ENCODE results near the gene JMJD6. TPM values are rescaled to one million over a fixed set of nuclear protein-coding genes. Genes with fewer than 3 reads are reported as not detected.

The JMJD6 gene
- total and polyA plus RNA-seq, 9 of the 15 experiments (the other 6 are each of a cell fraction or from before 2014, with no cell fraction given), result 2.5 to 52.3 (median 36.3) TPM

GRCh38 chr17:76736349-76737081, 10.1 kb upstream of the JMJD6 start (continued):
- TF ChIP-seq CBX1 (IDR thresholded peaks at IDR 0.05; ENCODE audit: low read depth) (peak; percentile 74; the same call in 1 of the 2 replicates), ZNF318 (IDR thresholded peaks at IDR 0.05; ENCODE audit: borderline replicate concordance in 1 of 2, low read depth in 1 of 2) (no peak), SMARCB1 (IDR thresholded peaks at IDR 0.05; ENCODE audit: insufficient read length, low read depth) (no peak), RFX7 (CRISPR knock-in tag; IDR thresholded peaks at IDR 0.05) (no peak), C11orf30 (IDR thresholded peaks at IDR 0.05; ENCODE audit: low read depth) (no peak), HMG20A (CRISPR knock-in tag; conservative IDR thresholded peaks at IDR 0.05) (no peak), TCF7L2 (IDR thresholded peaks at IDR 0.05; ENCODE audit: low read depth, low read length) (no peak), ZC3H4 (CRISPR knock-in tag; IDR thresholded peaks at IDR 0.05; ENCODE audit: borderline replicate concordance) (peak; percentile 99), ELF1 (tag; IDR thresholded peaks at IDR 0.05) (no peak), PCBP1 (IDR thresholded peaks at IDR 0.05; ENCODE audit: low read depth, low read length, poor library complexity, severe bottlenecking) (peak; percentile 63), ATF1 (CRISPR knock-in tag; IDR thresholded peaks at IDR 0.05) (no peak), ATF1 (tag; IDR thresholded peaks at IDR 0.05) (no peak), RB1 (IDR thresholded peaks at IDR 0.05; ENCODE audit: low read depth) (peak; percentile 93), MED1 (CRISPR knock-in tag; IDR thresholded peaks at IDR 0.05; ENCODE audit: borderline replicate concordance) (peak; percentile 73), SMAD2 (IDR thresholded peaks at IDR 0.05; ENCODE audit: low read depth, low read length) (no peak), EZH2 (IDR thresholded peaks at IDR 0.05; ENCODE audit: borderline replicate concordance, low read depth, low read length) (no peak), NR2F6 (CRISPR knock-in tag; IDR thresholded peaks at IDR 0.05) (no peak), PPARD (CRISPR knock-in tag; IDR thresholded peaks at IDR 0.05) (no peak)
- TF ChIP-seq, protein P1, sequence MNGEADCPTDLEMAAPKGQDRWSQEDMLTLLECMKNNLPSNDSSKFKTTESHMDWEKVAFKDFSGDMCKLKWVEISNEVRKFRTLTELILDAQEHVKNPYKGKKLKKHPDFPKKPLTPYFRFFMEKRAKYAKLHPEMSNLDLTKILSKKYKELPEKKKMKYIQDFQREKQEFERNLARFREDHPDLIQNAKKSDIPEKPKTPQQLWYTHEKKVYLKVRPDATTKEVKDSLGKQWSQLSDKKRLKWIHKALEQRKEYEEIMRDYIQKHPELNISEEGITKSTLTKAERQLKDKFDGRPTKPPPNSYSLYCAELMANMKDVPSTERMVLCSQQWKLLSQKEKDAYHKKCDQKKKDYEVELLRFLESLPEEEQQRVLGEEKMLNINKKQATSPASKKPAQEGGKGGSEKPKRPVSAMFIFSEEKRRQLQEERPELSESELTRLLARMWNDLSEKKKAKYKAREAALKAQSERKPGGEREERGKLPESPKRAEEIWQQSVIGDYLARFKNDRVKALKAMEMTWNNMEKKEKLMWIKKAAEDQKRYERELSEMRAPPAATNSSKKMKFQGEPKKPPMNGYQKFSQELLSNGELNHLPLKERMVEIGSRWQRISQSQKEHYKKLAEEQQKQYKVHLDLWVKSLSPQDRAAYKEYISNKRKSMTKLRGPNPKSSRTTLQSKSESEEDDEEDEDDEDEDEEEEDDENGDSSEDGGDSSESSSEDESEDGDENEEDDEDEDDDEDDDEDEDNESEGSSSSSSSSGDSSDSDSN (IDR thresholded peaks at IDR 0.05; ENCODE audit: borderline replicate concordance in 1 of 2, low read depth in 2 of 2, low read length in 2 of 2), result no peak
